ENCODE results near the gene LAMA2. TPM values are rescaled to one million over a fixed set of nuclear protein-coding genes. Genes with fewer than 3 reads are reported as not detected.

The LAMA2 gene
- total RNA-seq: 100 to 1,000 TPM; 111 to 217 TPM

GRCh38 chr6:128882991-128883611, at the start of gene LAMA2:
Gene LAMA2, plus strand, starts transcription at chr6:128883138. Its CDS starts 108 bp downstream, at chr6:128883246.
- no peak for TF ChIP-seq CTCF (IDR thresholded peaks at IDR 0.05)
- no peaks in the 10 kb centered on the region for H3K9me3 ChIP-seq

GRCh38 chr6:128836761-128837160, 46.2 kb upstream of the LAMA2 start:
- no peaks in the 10 kb centered on the region for H3K4me1 ChIP-seq (ENCODE audit: control insufficient read depth in 1 of 2, low read depth in 2 of 2)
- no peak overlapping the region for H3K4me3 ChIP-seq
- no peak for TF ChIP-seq CTCF (IDR thresholded peaks at IDR 0.05)
- H3K27me3 ChIP-seq (replicated peaks; ENCODE audit: insufficient read depth): no peaks in the 10 kb centered on the region
- H3K9me3 ChIP-seq: no peaks in the 10 kb centered on the region
- H3K27ac ChIP-seq: no peak overlapping the region
- ATAC-seq (ENCODE audit: insufficient number of reproducible peaks, low FRiP score, low read depth): no peak
- no peaks in the 10 kb centered on the region for H3K36me3 ChIP-seq
- DNase-seq (ENCODE audit: low spot score): no peak

More at GRCh38 chr6:128882991-128883611, at the start of gene LAMA2:
- peak; percentile 63 for ATAC-seq (ENCODE audit: insufficient number of reproducible peaks, low FRiP score, low read depth)
- H3K27ac ChIP-seq: peak within 1 kb of the TSS; percentile 47 to 72
- peaks cover 0 to 9% of the 10 kb centered on the region in 2 donors for H3K4me1 ChIP-seq (ENCODE audit: control insufficient read depth in 1 of 2, low read depth in 2 of 2)
- peak; percentile 14 for DNase-seq (ENCODE audit: low spot score)
- H3K4me3 ChIP-seq: peak within 1 kb of the TSS; percentile 69
- no peaks in the 10 kb centered on the region for H3K36me3 ChIP-seq
- H3K27me3 ChIP-seq (replicated peaks; ENCODE audit: insufficient read depth): no peaks in the 10 kb centered on the region

GRCh38 chr6:128841518-128841917, 41.4 kb upstream of the LAMA2 start:
- no peak for TF ChIP-seq CTCF (IDR thresholded peaks at IDR 0.05)
- Histone ChIP-seq H3K9me3 (no peaks in the 10 kb centered on the region), H3K4me3 (no peak overlapping the region), H3K27me3 (replicated peaks; ENCODE audit: insufficient read depth) (no peaks in the 10 kb centered on the region), H3K4me1 (ENCODE audit: control insufficient read depth in 1 of 2, low read depth in 2 of 2) (no peaks in the 10 kb centered on the region), H3K36me3 (no peaks in the 10 kb centered on the region), H3K27ac (no peak overlapping the region)
- ATAC-seq (ENCODE audit: insufficient number of reproducible peaks, low FRiP score, low read depth): no peak
- DNase-seq (ENCODE audit: low spot score): no peak

- no peak overlapping the region for H3K27ac ChIP-seq
- no peaks in the 10 kb centered on the region for H3K9me3 ChIP-seq
- no peak for DNase-seq (ENCODE audit: low spot score)
- no peaks in the 10 kb centered on the region for H3K27me3 ChIP-seq (replicated peaks; ENCODE audit: insufficient read depth)
- H3K4me1 ChIP-seq (ENCODE audit: control insufficient read depth in 1 of 2, low read depth in 2 of 2): no peaks in the 10 kb centered on the region
- H3K4me3 ChIP-seq: no peak overlapping the region
- no peak for TF ChIP-seq CTCF (IDR thresholded peaks at IDR 0.05)
- no peaks in the 10 kb centered on the region for H3K36me3 ChIP-seq
- ATAC-seq (ENCODE audit: insufficient number of reproducible peaks, low FRiP score, low read depth): no peak
Observed at GRCh38 chr6:128844598-128844997, 38.3 kb upstream of the LAMA2 start.

GRCh38 chr6:128847431-128848210, 35.3 kb upstream of the LAMA2 start:
- Histone ChIP-seq H3K36me3 (no peaks in the 10 kb centered on the region), H3K4me1 (ENCODE audit: control insufficient read depth in 1 of 2, low read depth in 2 of 2) (no peaks in the 10 kb centered on the region), H3K9me3 (no peaks in the 10 kb centered on the region), H3K27me3 (replicated peaks; ENCODE audit: insufficient read depth) (no peaks in the 10 kb centered on the region), H3K27ac (no peak overlapping the region), H3K4me3 (no peak overlapping the region)
- ATAC-seq (ENCODE audit: insufficient number of reproducible peaks, low FRiP score, low read depth): no peak
- TF ChIP-seq CTCF (IDR thresholded peaks at IDR 0.05): no peak
- no peak for DNase-seq (ENCODE audit: low spot score)
